HG03196 (cell line): Measurements from ENCODE around the gene TTC33.
A peak's percentile ranks its signal among the peaks of the same experiment; 100 is the strongest.
"Not testable (repeated sequence)": the region's sequence is repeated elsewhere in the genome, so short reads cannot be mapped to it uniquely, and the experiment has no call there.

ENCODE experiments used
- ATAC-seq: cut with Tn5 transposase; IDR thresholded peaks from one replicate; pipeline ENCODE4 v1.9.1; 2021; ENCODE audit not compliant: unreplicated experiment

Gene TTC33

DNA sequence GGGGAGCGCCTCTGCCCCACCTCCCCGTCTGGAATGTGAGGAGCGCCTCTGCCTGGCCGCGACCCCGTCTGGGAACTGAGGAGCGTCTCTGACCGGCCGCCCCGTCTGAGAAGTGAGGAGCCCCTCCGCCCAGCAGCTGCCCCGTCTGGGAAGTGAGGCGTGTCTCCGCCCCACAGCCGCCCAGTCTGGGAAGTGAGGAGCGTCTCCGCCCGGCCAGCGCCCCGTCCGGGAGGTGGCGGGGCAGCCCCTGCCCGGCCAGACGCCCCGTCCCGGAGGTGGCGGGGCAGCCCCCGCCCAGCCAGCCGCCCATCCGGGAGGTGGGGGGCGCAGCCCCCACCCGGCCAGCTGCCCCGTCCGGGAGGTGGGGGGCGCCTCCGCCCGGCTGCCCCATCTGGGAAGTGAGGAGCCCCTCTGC lies 33.3 kb downstream of the TTC33 start:
- not testable (repeated sequence) for ATAC-seq

GRCh38 chr5:40720069-40720468 lies 35.7 kb downstream of the TTC33 start:
- no peak for ATAC-seq

DNA sequence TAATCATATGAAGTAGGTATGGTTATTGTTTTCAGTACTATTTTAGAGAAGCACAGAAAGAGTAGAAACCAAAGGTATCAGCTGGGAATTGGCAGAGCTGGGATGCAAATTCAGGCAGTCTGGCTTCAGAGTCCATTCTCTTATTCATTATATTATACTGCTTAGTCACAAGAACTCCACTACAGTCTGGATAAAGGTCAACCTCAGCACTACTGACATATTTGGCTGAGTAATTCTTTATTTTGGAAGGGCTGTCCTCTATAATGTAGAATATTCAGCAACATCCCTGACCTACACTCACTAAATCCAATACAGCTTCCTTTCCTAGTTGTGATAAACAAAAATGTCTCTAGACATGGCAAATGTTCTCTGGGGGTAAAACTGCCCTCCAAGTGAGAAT lies 38.5 kb downstream of the TTC33 start:
- no peak for ATAC-seq

- no peak for ATAC-seq
These were observed 39.2 kb downstream of the TTC33 start for GRCh38 chr5:40716590-40716989.

DNA sequence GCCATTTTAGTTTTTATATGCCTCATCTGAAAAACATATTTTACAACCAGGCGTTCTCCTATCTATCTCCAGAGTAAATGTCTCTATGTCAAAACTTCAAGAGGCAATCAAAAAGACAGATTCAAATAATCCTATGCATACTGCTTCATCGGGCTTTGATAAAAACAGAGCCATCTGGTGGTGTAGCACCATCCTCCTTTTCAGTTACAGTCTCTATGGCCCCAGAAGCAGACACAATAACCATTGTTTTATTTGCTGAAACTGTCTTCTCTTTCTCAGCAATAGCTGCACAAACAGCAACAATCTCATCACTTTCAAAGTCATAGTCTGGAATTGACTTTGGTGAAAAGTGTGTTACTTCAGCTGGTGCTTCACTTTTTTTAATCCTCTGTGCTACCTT lies 39.8 kb downstream of the TTC33 start:
- no peak for ATAC-seq

DNA sequence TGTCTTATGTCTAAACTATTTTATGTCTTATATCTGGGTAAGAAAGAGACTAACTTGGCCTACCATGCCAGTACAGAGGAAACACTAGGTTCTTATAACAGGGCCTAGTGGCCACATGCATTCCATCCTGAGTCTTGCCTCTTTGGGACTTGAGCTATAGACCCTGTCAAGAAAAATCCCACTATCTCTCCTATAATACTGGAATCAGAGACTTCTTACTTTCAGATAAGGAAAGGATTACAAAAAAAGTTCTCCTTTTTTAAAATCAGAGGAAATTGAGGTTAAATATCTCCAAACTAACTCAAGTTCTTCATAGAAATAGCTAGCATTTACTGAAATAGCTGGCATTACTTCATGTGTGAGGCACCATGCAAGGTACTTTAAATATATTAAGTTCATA lies 41.8 kb downstream of the TTC33 start:
- ATAC-seq = no peak

DNA sequence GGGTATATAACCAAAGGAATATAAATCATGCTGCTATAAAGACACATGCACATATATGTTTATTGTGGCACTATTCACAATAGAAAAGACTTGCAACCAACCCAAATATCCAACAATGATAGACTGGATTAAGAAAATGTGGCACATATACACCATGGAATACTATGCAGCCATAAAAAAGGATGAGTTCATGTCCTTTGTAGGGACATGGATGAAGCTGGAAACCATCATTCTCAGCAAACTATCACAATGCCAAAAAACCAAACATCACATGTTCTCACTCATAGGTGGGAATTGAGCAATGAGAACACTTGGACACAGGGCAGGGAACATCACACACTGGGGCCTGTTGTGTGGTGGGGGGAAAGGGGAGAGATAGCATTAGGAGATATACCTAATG lies 45.2 kb downstream of the TTC33 start:
- not testable (repeated sequence) for ATAC-seq

DNA sequence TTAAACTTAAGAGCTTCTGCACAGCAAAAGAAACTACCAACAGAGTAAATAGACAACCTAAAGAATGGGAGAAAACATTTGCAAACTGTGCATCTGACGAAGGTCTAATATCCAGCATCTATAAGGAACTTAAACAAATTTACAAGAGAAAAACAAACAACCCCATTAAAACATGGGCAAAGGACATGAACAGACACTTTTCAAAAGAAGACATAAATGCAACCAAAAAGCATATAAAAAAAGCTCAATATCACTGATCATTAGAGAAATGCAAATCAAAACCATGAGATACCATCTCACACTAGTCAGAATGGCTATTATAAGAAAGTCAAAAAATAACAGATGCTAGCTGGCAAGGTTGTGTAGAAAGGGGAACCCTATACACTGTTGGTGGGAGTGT lies 50.3 kb downstream of the TTC33 start:
- ATAC-seq = not testable (repeated sequence)

DNA sequence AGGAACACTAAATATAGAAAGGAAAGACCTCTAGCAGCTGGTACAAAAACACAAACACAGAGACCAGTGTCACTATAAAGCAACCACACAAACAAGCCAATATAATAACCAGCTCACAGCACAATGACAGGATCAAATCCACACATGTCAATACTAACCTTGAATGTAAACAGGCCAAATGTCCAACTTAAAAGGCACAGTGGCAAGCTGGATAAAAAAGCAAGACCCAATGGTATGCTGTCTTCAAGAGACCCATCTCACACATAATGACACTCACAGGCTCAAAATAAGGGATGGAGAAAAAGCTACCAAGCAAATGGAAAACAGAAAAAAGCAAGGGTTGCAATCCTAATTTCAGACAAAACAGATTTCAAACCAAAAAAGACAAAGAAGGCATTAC lies 53.7 kb downstream of the TTC33 start:
- ATAC-seq = not testable (repeated sequence)

GRCh38 chr5:40700116-40700782 lies 55.5 kb downstream of the TTC33 start:
- ATAC-seq = no peak

GRCh38 chr5:40694433-40694832 lies 61.3 kb downstream of the TTC33 start:
- no peak for ATAC-seq

DNA sequence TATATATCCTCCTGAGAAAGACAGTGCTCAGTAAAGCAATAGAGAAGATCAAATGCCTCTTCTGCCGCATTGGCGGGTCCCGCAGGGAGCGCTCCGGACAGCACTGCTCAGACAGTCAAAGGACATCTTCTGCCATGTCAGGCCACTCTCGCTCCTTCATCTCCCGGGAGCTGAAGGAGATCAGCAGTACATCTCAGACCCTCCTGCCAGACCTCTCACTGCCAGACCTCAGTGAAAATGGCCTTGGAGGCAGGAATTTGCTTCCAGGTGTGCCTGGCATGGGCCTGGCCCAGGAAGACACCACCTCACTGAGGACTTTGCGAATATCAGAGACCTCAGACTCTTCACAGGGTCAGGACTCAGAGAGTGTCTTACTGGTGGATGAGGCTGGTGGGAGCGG lies 63.9 kb downstream of the TTC33 start:
- no peak for ATAC-seq

GRCh38 chr5:40690267-40690666 lies 65.5 kb downstream of the TTC33 start:
- no peak for ATAC-seq

- peak; percentile 65 for ATAC-seq
These were observed 66.3 kb downstream of the TTC33 start for GRCh38 chr5:40689438-40689837.

- no peak for ATAC-seq
These were observed 66.8 kb downstream of the TTC33 start for GRCh38 chr5:40688996-40689395.

- peak; percentile 87 for ATAC-seq
These were observed 67.5 kb downstream of the TTC33 start for GRCh38 chr5:40688127-40688761.

GRCh38 chr5:40687321-40687720 lies 68.4 kb downstream of the TTC33 start:
- no peak for ATAC-seq

DNA sequence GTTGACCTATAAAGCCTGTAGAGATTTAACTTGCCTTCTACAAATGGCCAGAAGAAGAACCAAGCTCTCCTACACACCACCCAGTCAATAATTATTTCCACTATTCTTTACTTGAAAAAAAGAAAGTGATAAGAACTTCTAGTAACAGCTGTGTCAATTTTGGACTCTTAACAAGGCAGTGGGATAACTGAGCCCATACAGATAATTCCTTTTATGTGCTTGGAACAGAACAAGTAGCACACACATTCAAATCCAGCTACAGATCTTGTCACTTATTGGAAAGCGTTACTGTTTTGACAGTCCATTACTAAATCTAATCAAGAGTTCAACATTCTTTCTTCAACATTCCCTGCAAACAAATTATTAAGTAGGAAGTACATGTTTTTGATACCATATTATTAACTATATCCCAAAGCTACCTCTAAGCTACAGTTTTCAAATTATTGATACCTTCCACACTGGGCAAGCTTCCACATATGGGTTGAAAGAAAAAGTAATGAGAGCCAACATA lies 69.7 kb downstream of the TTC33 start:
- no peak for ATAC-seq

- ATAC-seq = no peak
These were observed 70.6 kb downstream of the TTC33 start for GRCh38 chr5:40685193-40685592.

GRCh38 chr5:40683305-40683704 lies 72.5 kb downstream of the TTC33 start:
- no peak for ATAC-seq

- ATAC-seq = no peak
These were observed 73.4 kb downstream of the TTC33 start for GRCh38 chr5:40682154-40683017.
